ENCODE results near the gene CNTN5. TPM values are rescaled to one million over a fixed set of nuclear protein-coding genes. Genes with fewer than 3 reads are reported as not detected.

CNTN5 gene
- total RNA-seq, 1 experiment from 2014 or later: not detected

DNA sequence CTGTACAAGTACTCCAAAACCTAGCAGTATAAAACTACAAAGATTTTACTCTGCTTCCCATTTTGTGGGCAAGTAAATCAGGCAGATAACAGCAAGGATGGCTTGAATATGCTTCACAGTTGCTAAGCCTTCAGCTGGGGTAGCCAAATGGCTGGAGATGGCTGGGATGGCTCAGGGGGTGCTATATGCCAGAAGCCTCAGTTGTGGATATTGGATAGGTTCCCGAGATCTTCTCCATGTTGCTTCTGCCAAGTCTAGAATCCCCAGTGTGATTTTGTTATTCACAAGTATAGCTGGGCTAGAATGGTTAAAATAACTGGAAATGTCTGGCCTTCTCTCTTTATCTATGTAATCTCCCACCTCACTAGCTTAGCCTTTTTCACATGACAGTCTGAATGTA lies 1194.0 kb downstream of the CNTN5 start:
- Histone ChIP-seq H4K20me1 (ENCODE audit: control insufficient read depth, insufficient read depth, insufficient read length) (no peaks in the 10 kb centered on the region), H2BK15ac (ENCODE audit: low read depth, low read length) (no peak overlapping the region), H3K27ac (ENCODE audit: insufficient read length, low read depth, low read length) (no peak overlapping the region), H2BK5ac (ENCODE audit: insufficient read length, low read length) (no peak overlapping the region), H3K4me1 (ENCODE audit: insufficient read depth, low read length) (no peaks in the 10 kb centered on the region), H4K91ac (ENCODE audit: insufficient read length, low read depth, low read length) (no peak overlapping the region), H3K79me2 (ENCODE audit: insufficient read depth, low read length) (no peaks in the 10 kb centered on the region), H3K14ac (ENCODE audit: insufficient read depth, low read length) (no peak overlapping the region), H2AK5ac (ENCODE audit: insufficient read length, low read length) (no peak overlapping the region), H3T11ph (ENCODE audit: low read length) (no peak overlapping the region), H3K56ac (ENCODE audit: insufficient read length, low read depth, low read length) (no peak overlapping the region), H3K9me3 (ENCODE audit: control insufficient read depth, low read depth, low read length) (no peaks in the 10 kb centered on the region), H2BK120ac (ENCODE audit: low read depth, low read length, poor library complexity, severe bottlenecking) (no peak overlapping the region), H3K4ac (ENCODE audit: low read depth, low read length) (no peak overlapping the region), H4K5ac (ENCODE audit: insufficient read length, low read depth, low read length) (no peak overlapping the region), H3K23ac (ENCODE audit: insufficient read length, low read depth, low read length) (no peak overlapping the region), H3K79me1 (ENCODE audit: insufficient read depth, low read depth, low read length, poor library complexity, severe bottlenecking) (no peaks in the 10 kb centered on the region), H2BK20ac (ENCODE audit: low read depth, low read length, poor library complexity, severe bottlenecking) (no peak overlapping the region), H3K23me2 (ENCODE audit: insufficient read length, low read depth, low read length, poor library complexity, severe bottlenecking) (no peaks in the 10 kb centered on the region), H2AFZ (ENCODE audit: low read length) (no peak overlapping the region), H3K9ac (ENCODE audit: extremely low read depth, insufficient read length, low read length) (no peak overlapping the region), H2BK12ac (ENCODE audit: insufficient read length, low read depth, low read length) (no peak overlapping the region), H4K8ac (replicated peaks; ENCODE audit: insufficient read length, low read depth, low read length) (no peak overlapping the region), H3K18ac (ENCODE audit: insufficient read length, low read depth, low read length) (no peak overlapping the region), H3K4me2 (ENCODE audit: insufficient read depth, insufficient read length, low read length) (no peak overlapping the region), H3K27me3 (ENCODE audit: insufficient read depth, low read length) (no peaks in the 10 kb centered on the region)
- H3K36me3 Mint-ChIP-seq (ENCODE audit: insufficient read depth in 1 of 3, low read depth in 3 of 3): no peaks in the 10 kb centered on the region
- no peaks in the 10 kb centered on the region for H3K9me3 Mint-ChIP-seq
- no CpG with 5 or more reads among the region's 1 CpG for WGBS (ENCODE audit: extremely low coverage, insufficient read length, low lambda C conversion rate)
- H3K27ac Mint-ChIP-seq: no peak overlapping the region
- H3K4me1 Mint-ChIP-seq: no peaks in the 10 kb centered on the region
- no peak overlapping the region for H3K4me3 Mint-ChIP-seq
- TF ChIP-seq, protein P1, sequence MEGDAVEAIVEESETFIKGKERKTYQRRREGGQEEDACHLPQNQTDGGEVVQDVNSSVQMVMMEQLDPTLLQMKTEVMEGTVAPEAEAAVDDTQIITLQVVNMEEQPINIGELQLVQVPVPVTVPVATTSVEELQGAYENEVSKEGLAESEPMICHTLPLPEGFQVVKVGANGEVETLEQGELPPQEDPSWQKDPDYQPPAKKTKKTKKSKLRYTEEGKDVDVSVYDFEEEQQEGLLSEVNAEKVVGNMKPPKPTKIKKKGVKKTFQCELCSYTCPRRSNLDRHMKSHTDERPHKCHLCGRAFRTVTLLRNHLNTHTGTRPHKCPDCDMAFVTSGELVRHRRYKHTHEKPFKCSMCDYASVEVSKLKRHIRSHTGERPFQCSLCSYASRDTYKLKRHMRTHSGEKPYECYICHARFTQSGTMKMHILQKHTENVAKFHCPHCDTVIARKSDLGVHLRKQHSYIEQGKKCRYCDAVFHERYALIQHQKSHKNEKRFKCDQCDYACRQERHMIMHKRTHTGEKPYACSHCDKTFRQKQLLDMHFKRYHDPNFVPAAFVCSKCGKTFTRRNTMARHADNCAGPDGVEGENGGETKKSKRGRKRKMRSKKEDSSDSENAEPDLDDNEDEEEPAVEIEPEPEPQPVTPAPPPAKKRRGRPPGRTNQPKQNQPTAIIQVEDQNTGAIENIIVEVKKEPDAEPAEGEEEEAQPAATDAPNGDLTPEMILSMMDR (conservative IDR thresholded peaks at IDR 0.05): no peak
- H3K27me3 Mint-ChIP-seq (ENCODE audit: low read depth): no peaks in the 10 kb centered on the region
- DNase-seq: no peak
